Medulla oblongata (tissue), 1 donor: Measurements from ENCODE around the gene HIC1.

Experiments
- DNase-seq: peaks from one replicate; pipeline ENCODE4 v3.0.0-alpha.2; 2015; ENCODE audit errors: extremely low spot score

HIC1 gene

DNA sequence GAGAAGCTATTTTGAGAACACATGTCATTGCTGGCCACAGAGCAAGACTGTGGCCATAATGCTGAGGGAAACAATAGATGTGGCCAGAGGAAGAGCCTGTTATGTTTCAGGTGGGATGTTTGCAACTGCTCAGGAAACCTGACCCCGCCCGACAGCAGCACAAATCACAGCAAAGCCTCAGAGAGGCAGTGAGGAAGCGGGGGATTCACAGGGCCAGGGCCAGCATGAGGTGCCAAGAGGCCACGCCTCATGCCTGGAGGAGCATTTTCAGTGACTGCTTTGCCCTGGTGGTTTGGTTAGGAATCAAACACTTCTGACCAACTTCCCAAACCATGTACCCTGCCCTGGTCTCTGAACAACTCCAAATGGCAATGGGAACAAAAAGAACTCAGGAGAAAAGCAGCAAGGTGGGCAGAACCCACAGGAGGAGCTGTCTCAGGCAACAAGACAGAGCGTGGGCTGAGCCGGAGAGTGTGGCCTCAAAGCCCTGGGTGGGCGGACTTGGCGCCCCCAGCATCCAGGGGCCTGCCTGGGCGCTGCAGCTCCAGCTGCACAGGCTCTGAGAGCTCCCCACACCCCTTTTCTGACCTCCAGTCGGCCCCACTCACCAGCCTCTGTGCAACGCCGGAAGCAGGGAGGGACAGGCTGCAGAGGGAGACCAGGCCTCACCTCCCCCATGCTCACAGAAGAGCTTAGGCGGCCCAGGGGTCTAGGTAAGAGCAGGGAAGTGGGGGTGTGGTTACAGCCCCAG is 20.6 kb downstream of the HIC1 start:
- no peak for DNase-seq

DNA sequence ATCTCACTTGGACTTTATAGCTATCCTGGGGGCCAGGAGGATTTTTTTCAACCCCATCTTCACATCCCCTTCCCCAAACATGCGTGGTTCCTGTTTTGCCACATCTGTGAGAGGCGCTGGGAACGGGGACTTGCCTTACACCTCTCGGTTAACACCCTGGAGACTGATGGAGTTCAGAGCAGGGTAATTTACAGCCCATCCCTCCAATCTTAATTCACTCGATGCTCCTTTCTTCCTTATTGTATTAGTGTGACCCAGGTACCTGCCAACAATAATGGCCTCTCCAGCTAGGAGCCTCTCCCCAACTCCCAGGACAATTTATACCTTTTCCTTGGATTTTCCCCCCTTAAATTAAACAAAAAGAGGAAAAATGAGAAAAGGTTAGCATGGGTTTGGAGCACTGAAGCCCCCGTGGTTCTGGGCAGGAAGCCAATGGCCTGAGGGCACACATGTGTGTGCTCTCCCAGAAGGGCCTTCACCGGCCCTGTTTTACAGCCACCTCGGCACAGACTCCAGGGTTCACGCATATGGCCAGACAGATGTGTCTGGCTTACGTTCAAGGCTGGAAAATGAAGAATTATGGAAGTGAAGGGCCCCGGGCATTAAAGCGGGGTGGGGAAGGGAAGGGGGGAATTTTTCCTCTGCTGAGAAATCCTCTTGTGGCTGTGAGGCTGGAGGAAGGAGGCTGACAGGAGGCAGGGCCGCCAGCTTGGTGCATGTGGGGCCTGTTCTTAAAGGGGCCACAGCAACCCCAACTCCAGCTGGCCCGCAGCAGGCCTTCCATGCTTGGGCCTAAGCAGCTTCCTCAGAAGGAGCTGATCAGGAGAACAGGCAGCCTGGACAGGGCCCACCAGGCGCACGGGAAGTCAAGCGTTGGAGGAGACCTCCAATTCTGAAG is 21.4 kb downstream of the HIC1 start:
- DNase-seq: no peak

DNA sequence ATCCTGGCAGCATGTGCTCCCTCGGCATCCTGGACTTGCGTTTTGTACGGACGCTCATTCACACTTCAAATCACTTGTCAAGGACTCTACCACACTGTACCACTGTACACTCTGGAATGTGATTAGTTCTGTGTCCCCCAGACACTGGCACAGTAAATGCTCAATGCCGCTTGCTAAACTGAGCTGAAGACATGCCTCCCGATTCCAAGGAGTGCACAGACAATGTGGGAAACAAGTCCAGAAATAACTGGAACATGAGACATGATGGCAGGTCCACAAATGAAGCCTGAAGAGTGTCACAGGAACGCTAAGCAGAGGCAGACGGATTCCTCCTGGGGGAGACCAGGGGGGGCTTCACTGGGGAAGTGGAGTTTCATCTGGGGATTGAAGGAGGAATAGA is 22.1 kb downstream of the HIC1 start:
- no peak for DNase-seq

DNA sequence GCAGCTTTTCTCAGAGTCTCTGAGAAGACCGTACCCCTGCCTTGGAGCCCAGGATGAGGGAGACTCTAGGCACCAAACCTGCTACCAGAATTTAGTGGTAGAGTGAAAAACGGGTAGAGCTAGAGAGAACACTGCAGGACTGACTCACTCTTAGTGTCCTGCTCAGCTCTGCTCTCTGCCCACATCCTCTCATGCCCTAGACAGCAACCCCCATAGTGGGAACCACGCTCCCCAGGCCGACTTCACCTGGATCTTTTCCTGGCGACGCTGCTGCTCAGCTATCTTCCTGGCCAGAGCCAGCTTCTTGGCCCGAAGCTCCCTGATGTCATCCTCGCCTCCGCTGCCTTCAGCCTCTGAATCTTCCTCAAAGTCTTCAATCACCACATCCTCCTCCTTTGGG is 26.7 kb downstream of the HIC1 start:
- DNase-seq: no peak

DNA sequence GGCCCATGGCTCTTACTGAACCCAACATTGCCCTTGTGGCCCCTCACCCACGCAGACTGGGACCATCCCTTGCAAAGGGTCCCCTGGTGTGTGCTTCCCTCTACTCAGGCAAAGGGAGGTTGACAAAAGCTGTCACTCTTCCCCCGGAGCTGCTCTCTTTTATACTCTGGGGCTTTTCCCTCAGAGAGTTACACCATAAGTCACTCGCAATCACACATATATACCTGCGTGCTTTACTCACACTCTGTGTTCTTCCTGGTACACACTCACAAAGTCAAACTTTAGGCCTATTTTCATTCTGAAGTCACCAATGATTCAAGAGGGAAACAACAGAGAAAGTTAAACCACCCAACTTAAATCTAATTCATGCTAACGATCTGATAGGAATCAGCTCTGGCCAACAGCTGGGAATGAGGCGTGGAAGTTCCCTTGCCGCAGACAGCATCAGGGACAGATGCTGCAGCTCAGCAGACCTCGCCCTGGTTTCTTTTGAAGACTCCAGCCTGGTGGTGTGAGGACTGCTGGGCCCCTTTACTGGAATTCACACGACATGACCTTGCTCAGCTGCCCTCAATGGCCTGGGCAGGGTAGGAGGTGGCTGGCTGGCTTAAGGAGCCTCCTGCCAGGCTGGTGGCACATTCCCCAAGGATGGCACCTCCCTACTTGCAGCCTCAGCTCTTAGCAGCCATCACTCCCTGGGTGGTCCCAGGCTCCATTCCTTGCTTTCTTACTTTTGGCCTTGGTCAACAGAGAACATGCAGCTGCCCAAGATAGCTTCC is 27.3 kb downstream of the HIC1 start:
- DNase-seq: no peak

DNA sequence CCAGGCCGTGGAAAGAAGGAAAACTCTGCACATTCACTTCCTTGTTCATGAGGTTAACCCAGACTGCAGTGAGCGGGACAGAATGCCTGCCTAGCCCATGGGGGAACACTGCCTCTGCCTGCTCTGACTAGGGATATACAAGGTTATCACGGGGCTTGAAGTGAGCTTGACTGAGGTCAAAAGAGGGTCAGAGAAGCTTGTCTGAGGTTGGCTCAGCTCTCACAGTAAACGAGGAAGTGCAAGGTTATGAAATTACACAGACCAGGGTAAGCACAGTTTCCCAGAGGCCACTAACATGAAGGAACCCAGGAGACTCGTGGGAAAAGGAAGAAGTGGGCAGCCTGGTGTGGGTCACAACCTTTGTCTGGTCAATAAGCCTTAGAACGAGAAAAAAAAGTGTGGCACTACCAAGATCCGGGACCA is 28.7 kb downstream of the HIC1 start:
- peak; percentile 81 for DNase-seq

DNA sequence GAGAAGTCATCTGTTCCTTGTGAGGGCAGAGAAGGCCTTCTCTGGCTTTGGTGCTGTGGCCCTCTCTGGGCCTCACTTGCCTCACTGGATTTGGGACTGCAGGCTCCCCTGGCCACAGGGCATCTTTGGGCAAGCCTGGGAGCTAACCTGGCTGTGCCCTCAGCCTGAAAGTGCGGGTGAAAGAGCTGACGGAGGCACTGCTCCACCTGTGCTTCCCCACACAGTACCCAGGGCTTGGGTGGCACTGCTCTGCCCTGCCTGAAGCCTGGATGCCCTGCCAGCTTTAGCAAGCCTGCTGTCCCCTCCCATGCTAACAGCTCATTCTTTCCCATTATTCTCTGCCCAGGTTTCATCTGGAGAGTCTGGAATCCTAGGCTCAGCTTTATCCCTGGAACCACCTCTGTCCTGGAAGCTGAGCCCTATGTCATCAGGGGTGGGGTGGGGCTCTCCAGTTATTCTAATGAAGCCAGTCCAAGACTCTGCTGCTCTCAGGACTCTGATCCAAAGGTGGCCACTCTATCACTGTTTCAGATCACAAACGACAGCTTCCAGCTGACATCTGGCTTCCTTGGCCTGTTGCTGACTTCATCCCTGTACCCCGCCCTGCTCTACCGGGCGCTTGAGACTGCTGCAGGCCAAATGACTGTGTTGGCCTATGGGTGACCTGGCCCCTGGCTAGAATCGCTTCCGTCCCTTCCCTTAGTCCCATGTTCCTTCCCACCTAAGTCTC is 29.3 kb downstream of the HIC1 start:
- DNase-seq: no peak

DNA sequence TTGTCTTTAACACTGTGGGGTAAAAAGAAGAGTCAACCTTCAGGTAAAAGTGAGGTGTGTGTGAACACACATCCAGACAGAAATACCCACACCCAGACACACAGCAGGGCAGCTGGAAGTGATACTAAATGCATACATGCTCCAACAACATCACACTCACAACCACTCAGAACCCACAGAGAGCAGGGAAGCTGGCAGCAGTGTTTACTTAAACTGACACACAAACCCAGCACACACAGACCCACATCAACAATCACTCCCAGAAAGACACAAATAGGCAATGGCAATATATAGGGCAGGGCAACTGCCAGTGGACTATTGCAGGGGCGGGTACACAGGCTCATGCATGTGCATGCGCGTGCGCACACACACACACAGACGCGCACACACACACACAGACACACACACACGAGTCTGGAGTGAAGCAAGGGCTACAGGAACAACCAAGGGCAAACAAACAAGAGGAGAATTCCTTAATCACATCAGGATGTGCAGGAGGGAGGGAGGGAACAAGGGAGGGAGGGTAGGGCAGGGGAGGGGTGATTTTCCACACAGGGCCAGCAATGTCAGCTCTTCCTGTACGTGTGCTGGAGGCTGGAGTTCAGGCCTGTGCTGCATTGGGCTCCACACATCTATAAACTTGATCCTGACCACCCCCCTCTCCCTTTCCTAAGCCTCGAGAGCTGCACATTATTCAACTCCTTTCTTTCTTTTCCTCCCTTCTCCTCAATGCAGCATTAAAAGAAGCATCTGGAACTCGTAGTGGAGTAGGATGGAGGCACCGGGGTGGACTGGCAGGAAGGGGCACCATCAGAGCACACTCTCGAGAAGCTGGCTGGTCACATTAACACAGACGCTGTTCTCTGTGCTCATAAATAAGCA is 30.1 kb downstream of the HIC1 start:
- DNase-seq: no peak

DNA sequence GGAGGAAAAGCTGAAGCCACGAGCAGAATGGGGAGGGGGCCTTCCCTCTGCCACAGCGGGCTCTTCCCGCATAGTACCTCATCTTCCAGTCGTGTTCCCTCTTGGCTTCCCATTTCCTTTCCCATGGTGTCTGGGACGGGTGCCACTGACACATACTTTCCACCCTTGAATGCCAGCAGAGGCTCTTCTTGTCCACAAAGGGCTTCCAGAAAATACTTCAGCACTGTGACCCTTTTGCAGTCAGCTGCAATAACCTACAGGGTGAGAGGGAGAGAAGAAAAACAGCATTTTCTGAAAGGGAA is 30.7 kb downstream of the HIC1 start:
- DNase-seq: no peak

DNA sequence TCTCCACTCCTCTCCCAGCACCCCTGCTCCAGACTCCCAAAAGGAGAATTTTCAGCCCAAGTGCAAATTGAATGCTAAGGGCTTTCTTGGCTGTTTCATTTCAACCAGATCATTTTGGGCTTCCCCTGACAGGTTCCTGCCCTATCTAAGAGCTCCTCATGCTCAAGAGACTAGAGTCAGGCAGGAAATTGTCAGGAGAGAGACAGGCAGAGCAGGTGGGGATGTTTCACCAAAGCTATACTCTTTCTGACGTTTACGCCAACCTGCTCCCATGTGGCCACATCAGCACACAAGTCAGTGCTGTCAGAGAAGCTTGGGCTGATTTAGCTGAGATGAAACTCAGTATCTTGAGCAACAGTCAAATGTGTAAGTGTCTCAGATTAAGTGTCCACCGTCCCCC is 31.4 kb downstream of the HIC1 start:
- DNase-seq: no peak

DNA sequence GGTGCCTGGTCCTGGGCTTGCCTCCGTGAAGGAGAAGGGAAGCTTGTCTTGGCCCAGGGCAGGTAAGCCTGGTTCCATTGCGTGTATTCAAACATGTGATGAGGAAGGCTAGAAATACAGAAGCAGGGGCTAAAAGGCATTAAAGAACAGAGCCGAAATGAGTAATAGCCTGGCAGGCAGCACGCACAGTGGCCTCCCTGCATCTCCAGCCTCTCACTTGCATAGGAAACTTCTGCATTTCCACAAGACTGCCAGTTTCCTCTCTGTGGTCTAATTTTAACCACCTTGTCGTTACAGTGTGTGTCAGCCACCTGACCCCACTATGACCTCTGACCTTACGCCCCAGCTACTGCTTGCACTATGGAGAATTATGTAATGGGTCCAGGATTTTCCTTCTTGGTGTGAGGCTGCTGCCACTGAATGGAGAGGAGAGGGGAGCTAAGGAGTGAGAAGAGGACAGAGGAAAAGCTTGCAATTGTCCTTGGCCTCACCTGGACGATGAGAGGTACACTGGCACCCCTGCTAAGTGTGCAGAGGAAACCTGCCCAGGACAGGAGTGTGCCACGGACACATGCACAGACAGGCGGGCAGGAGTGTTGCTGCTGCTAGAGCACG is 32.8 kb downstream of the HIC1 start:
- DNase-seq: peak; percentile 79

DNA sequence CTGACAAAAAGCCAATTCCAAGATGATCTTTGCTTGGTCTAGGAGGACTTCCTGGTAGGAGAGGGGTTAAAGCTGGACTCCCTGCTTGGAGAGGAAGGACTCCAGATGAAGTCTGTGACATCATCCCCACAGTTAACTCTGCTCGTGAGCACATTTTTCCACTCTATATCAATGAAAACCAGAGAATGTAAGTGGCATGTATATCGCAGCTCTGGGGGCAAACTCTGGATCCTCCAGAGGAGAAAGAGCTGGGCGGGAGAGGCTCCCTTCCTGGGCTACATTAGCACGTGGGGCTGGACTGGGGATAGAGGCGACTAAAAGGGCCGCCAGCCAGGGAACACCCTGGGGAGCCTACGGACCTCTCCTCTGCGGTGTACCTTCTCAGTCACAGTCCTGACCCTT is 34.1 kb downstream of the HIC1 start:
- no peak for DNase-seq

DNA sequence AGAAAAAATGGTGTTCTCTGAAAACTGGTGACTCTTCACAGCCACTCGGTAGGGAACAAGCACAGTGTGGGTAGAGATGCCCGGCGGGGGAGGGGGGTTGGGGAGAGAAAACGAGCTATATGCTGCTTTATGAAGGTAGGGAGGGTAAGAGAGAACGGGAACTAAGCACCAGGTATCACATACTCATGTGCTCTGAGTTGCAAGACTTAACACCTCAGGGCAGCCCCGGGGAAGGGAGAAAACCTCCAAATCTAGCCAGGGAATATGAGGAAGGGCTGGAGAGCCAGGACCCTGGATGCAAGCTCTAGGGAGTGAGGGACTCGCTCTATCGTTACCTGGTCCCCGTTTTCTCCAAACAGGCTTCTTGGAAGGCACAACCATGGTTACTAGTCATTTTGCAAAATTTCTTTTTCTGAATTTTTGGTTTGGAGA is 35.3 kb downstream of the HIC1 start:
- DNase-seq: no peak

DNA sequence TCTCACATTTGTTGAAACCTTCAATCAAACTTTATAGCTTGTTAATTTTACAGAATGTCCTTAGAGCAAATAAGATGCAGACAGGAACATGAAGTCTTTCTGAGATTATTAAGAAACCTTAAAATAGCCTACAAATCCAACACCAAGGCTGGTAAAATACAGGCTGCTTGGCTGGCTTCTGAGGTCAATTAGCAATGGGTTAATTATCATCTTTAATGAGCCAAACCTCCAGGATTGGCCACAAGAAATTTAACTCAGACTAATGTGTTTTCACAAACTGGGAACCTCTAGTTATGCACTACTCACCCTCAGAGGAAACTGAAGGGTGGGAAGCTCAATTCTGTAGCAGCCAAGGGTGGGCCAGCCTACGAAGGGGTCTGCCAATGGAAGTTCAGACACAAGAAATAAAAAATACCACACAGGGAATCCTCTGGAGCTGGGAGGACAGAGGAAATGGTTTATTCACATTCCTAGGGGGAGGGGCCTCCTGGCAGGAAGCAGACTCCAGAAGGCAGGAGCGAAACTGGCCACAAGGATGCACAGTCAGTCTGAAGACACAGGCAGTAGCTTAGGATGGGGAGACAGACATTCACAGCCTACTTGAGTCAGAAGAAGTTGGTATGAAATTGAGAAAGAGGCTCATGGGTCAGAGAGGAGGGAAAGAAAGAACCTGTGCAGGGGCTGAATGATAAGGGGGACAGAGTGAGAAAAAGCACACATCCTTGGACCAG is 36.1 kb downstream of the HIC1 start:
- DNase-seq: peak; percentile 48

DNA sequence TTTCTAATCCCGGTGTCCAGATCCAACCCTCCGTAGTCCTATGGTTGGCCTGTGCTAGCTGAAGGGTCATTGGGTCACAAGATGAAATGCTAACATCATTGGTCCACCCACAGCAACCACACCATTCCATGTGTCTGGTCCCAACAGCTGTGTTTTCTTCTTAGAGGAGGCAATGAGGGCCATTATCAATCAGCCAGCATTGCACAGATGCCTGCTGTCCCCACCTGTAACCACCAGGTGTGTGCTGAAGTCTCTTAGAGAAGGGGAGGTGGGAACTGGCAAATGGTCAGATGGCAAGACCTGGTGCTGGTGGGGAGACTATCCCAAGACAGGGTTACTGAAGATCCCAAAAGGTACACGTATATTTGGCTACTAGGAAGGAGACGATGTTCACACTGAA is 37.4 kb downstream of the HIC1 start:
- DNase-seq: no peak

DNA sequence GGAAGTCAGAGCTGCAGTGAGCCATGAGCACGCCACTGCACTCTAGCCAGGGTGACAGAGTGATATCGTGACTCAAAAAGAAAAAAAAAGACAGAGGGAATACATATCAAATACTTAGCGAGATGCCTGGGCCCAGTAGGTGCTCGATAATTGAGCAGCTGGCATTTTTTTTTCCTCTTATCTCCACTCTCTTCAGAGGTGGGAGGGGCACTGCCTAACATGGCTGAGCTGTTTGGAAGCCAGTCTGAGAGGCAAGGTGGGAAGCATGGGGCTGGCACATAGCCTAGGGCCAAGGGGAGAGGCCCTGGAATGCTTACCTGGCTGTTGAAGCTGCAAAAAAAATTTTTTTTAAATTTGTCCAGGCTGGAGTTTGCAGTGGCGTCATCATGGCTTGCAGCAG is 38.4 kb downstream of the HIC1 start:
- DNase-seq: no peak

DNA sequence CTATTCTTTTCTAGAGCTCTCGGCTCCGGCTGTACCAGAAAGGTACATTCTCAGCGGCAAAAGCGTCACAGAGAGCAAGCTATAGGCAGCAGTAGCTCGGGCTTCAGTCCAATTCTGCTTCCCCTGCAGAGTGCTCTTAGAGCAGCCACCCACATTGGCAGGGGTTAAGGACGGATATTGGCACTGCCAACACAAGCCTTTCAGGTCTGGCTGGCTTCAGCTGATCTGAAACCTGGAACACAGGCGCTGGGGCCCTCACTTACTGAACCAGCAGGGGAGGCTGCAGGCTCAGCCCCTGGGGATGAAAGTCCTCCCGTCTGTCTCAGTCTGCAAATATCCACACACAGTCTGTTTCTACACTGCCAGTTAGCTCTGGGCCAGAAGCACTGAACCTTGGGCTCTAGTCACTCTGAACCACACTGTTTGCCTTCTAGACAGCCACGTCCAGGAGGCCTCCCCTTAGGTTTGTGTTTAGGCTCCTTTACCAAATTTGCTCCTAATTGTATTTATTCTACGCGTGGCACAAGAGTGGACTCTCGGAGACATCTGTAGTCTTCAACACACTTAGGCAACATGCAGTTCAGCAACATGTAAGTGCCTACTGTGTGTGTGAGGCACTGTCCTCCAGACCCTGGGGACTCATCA is 40.1 kb downstream of the HIC1 start:
- peak; percentile 63 for DNase-seq

DNA sequence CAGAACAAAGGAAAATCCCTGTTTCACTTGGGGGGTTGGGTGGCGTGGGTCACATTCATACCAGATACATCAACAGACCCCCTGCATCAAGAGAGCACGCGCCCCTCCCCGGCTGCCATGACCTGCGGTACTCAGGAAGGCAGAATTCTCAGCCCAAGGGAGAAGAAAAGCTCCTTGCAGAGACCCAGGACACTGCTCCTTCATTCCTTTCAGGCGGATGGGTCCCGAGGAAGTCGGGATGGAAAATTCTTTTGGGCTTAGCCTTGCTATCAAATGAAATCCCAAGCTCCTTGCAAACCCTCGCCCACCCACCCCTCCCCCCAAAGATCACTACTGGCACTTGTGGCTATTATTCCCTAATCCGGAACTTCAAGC is 40.6 kb downstream of the HIC1 start:
- DNase-seq: no peak
